ENCODE results near the gene PRPH2.
"Not testable (repeated sequence)": the region's sequence is repeated elsewhere in the genome, so short reads cannot be mapped to it uniquely, and the experiment has no call there.

Gene PRPH2

GRCh38 chr6:42696526-42697267 is 25.7 kb downstream of the PRPH2 start:
- no peak for DNase-seq

GRCh38 chr6:42694586-42694985 is 27.8 kb downstream of the PRPH2 start:
- no peak for DNase-seq

DNA sequence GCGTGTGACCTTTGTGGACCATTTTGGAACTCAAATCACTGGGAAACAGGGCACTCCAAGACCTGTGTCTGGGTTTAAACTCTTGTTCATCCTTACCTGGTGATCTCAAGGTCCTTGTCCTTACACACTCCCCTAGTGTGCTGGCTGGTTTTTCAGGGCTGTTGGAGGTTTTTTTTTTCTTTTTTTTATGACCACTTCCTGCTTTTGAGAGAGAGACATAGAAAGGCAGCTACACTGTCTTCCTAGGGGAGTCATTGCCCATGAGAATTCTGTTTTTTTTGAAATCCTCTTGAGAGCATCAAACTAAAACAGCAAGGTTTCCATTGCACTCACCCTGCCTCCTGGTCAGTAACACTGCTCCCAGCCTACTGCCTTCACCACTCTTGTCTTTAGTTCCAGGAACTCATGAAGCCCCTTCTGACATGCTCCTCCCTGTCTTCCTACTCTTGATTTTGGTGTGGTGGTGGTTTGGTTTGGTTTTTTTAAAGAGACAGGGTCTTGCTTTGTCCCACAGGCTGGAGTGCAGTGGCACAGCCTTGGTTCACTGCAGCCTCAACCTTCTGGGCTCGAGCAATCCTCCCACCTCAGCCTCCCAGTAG is 28.6 kb downstream of the PRPH2 start:
- DNase-seq, result no peak

- no peak for DNase-seq
These were observed 30.1 kb downstream of the PRPH2 start for GRCh38 chr6:42692137-42692911.

- no peak for DNase-seq
These were observed 31.5 kb downstream of the PRPH2 start for GRCh38 chr6:42690872-42691271.

DNA sequence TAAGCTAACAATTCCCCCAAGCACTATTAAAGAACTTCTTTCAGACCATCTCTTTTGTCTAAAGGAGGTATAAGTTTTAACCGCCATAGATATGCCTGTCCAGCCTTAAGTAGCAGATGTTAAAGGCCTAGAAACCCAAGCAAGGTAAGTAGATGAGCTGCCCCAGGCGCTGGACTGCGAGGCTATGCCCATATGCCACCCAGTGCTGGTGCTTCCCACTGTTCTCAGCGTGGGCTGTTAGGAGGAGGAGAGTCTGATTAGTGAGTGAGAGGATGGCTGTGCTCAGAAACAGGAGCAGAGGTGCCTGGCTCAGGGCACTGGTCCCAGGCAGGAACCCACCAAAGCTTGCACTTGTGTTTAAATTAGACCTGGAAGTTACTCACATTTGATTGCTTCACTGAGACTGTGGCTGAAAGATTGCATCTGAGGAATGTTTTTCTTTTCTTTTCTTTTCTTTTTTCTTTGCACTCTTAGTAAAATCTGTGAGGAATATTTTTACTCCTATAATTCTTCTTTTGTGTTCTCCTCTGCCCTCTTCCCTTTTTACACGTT is 32.2 kb downstream of the PRPH2 start:
- DNase-seq, result no peak

- no peak for DNase-seq
These were observed 33.0 kb downstream of the PRPH2 start for GRCh38 chr6:42689371-42689770.

DNA sequence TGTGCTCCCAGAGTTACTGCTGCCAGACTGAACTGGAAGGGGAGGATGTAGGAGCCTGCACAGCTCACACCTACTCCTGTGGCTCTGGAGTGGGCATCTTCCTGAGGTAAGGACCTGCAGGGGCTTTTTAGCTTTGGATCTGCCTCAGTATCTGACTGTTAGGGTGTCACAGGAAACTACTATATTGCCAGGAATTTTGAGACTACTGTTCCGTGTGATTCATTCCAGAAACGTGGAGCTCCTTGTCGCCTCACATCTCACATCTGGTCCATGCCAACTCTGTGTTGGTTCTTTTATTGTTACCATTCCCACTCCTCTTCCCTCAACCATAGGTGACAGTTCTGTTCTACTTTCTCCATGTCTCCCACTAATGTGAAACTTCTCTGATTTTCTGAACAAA is 34.1 kb downstream of the PRPH2 start:
- DNase-seq, result no peak

GRCh38 chr6:42679358-42679757 is 43.0 kb downstream of the PRPH2 start:
- DNase-seq, result no peak

GRCh38 chr6:42674780-42675179 is 47.6 kb downstream of the PRPH2 start:
- no peak for DNase-seq

DNA sequence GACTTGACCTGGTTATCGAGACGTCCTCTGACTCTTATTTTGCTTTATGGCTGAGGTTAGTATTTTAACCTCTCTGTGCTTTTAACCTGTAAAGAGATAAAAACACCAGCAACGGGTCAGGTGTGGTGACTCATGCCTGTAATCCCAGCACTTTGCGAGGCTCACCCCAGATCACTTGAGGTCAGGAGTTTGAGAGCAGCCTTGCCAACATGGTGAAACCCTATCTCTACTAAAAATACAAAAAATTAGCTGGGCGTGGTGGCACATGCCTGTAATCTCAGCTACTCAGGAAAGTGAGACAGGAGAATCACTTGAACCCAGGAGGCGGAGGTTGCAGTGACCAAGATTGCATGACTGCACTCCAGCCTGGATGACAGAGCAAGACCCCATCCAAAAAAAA is 48.0 kb downstream of the PRPH2 start:
- not testable (repeated sequence) for DNase-seq

- DNase-seq, result no peak
These were observed 57.7 kb downstream of the PRPH2 start for GRCh38 chr6:42664718-42665117.

DNA sequence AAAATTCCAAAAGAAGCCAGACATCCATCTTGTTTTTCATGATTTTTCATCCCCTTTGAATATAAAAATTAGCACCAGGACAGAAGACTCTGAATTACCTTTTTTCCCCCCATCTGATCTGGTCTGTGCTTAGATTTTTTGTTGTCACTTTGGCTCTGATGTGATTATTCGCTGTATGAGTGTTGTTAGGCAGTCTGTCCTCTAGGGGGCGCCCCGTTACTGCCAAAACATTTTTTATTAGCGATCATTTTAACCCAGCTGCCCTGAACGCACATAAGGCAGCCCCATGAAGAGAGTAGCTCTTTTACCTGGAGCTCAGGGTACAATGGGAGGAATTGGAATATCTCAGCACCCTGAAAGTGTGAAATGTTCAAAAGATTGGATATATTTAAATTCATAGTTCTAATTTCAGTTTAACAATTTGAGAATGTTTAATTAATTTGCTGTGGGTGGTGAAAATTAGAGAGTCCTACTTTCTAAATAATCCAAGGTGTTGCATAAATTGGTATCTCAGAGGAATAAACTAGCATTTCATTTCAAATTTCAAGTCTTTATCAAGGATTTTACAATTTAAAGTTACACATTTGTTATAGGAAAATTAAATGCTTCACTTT is 60.8 kb downstream of the PRPH2 start:
- DNase-seq, result peak; percentile 55

DNA sequence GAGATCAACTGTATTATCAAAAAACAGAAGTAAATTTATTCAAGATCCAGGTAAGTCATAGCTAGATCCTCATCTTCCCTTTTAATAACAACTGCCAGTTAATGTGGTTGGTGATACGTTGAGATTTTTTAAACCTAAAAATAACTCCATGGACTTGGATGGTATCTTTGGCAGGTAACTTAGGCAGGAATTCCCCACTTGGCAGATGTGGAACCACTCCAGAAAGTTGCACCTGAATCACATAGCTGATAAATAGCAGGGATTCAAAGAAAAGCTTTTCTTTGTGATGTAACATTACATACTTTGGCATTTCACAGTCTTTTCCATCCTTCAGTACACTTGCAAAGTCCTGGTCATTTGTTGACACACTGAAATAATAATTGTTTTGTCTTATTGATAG is 62.6 kb downstream of the PRPH2 start:
- no peak for DNase-seq

GRCh38 chr6:42653851-42654250 is 68.5 kb downstream of the PRPH2 start:
- DNase-seq, result no peak

GRCh38 chr6:42652024-42652746 is 70.2 kb downstream of the PRPH2 start:
- no peak for DNase-seq
